Cardiac fibroblast (primary cell): ENCODE data around the gene NAA30.

Source experiments
- DNase-seq, 2 donors: peaks; one replicate each; pipeline versions ENCODE4 v3.0.0 to v3.0.0-alpha.2; 2010; ENCODE audit warnings: low read depth in 2 of 2
- H3K4me3 ChIP-seq, 2 donors: replicated peaks in 1 of 2; 1 replicate in 1 of 2; 2 replicates in 1 of 2; pipeline ENCODE4 v1.5.1; 2011; ENCODE audit warnings: low read depth in 2 of 2, low read length in 2 of 2, mild to moderate bottlenecking in 2 of 2, moderate library complexity in 1 of 2
- CTCF ChIP-seq: IDR thresholded peaks from one replicate; pipeline ENCODE4 v1.5.1; 2011; ENCODE audit warnings: low read depth, mild to moderate bottlenecking, low read length, inconsistent platforms

The NAA30 gene

DNA sequence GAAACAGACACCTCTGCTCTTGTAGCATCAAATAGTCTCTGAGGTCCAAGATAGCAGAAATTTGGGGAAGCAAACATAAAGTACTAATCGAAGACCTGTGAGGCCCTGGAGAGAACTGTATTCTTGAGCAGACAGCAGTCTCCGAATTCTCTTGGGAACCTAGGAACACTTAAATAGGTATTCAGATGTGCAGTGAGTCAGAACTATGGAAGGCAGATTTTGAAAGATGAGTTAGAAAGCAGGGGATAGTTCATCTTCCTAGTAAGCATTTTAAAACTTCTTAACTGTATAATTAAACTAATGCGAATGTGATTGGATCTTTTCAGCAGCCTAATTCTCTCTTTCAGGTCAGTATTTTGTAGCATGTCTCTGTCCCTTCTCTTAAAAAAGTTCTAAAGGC, 30.6 kb downstream of the NAA30 start:
- TF ChIP-seq CTCF = no peak
- DNase-seq = peak in 1 of 2 donors; percentile 43
- no peak overlapping the region for H3K4me3 ChIP-seq

DNA sequence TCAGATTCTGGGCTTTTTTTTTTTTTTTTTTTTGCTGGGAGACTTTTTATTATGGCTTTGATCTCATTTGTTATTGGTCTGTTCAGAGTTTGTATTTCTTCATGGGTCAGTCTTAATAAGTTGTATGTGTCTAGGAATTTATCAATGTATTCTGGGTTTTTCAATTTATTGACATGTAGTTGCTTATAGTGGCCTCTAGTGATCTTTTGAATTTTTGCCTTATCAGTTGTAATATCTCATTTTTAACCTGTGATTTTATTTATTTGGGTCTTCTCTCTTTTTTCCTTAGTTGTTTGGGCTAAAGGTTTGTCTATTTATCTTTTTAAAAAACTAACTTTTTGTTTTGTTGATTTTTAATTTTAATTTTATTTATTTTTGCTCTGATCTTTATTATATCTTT, 45.5 kb downstream of the NAA30 start:
- TF ChIP-seq CTCF = peak; percentile 1
- no peak overlapping the region for H3K4me3 ChIP-seq
- no peak for DNase-seq

- no peak for TF ChIP-seq CTCF
- DNase-seq = no peak
- no peak overlapping the region for H3K4me3 ChIP-seq
Measured at GRCh38 chr14:57461777-57462320, 71.5 kb downstream of the NAA30 start.

- no peak for DNase-seq
- H3K4me3 ChIP-seq = no peak overlapping the region
- TF ChIP-seq CTCF = no peak
Measured at GRCh38 chr14:57462551-57462950, 72.2 kb downstream of the NAA30 start.

DNA sequence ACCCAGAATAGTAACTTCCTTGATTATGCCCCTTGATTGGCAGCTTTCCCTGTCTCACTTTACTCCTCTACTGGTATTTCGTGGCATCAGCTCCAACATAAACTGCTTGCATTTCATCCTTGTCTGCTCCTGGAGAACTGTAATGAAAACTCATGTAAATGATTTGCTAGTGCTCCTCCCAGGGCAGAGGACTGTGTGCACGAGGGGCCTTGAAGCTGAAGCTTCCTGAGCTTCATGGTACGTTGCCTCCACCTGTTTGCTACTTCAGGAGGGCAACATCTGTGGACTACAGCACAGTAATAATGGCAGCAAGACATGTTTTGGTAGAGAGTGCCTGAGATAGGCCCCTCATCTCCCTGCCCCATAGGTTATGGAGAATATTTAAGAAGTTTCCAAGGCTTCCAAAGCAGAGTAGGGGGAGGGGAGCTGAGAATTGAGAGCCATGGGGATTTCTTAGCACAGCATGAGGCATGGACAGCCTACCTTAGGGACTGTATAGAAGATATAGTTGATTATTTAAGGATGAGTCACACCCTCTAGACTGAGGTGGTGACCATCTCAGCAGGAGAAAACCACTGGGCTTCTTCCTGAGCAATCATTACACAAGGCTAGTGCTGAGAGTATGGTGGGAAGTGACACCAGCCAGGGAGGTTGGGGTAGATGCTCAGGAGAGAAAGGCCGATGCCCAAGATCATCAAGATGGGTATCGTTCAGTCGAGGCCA, 73.8 kb downstream of the NAA30 start:
- no peak overlapping the region for H3K4me3 ChIP-seq
- DNase-seq = no peak
- TF ChIP-seq CTCF = no peak
